Osteoblast (primary cell): Measurements from ENCODE around the gene ACTL6B. TPM values are rescaled to one million over a fixed set of nuclear protein-coding genes. Genes with fewer than 3 reads are reported as not detected.
A peak's percentile ranks its signal among the peaks of the same experiment; 100 is the strongest.

Source experiments
- DNase-seq: peaks from one replicate; pipeline ENCODE4 v3.0.0; 2011; ENCODE audit warnings: low spot score, mixed read lengths; ENCODE audit not compliant: insufficient read length; ENCODE audit errors: missing footprints
- H2AFZ ChIP-seq: 2 replicates; pipeline ENCODE4 v1.6.0; 2011; ENCODE audit warnings: mild to moderate bottlenecking, low read length
- H3K27ac ChIP-seq: 2 replicates; pipeline ENCODE4 v1.5.1; 2011; ENCODE audit warnings: mild to moderate bottlenecking, low read depth, low read length, moderate library complexity
- H3K27me3 ChIP-seq: 2 replicates; pipeline ENCODE4 v1.6.0; 2012; ENCODE audit warnings: mild to moderate bottlenecking, control low read depth, inconsistent platforms, low read length, moderate library complexity; ENCODE audit not compliant: insufficient read depth
- H3K36me3 ChIP-seq: 2 replicates; pipeline ENCODE4 v1.5.1; 2011; ENCODE audit warnings: mild to moderate bottlenecking, low read length, control low read depth, moderate library complexity; ENCODE audit not compliant: insufficient read depth
- H3K4me1 ChIP-seq: 2 replicates; pipeline ENCODE4 v1.5.1; 2011; ENCODE audit warnings: mild to moderate bottlenecking, low read length, control low read depth, moderate library complexity; ENCODE audit not compliant: insufficient read depth
- H3K4me2 ChIP-seq: 2 replicates; pipeline ENCODE4 v1.6.0; 2011; ENCODE audit warnings: mild to moderate bottlenecking, low read length; ENCODE audit not compliant: insufficient read depth
- H3K4me3 ChIP-seq: fragments of 200-600 bp; sonication (generic); 3 replicates; pipeline ENCODE4 v1.5.1; 2012; ENCODE audit warnings: mild to moderate bottlenecking, low read length, inconsistent platforms; ENCODE audit not compliant: insufficient read depth
- H3K79me2 ChIP-seq: 2 replicates; pipeline ENCODE4 v1.6.0; 2012; ENCODE audit warnings: mild to moderate bottlenecking, low read length, control low read depth, inconsistent platforms; ENCODE audit not compliant: insufficient read depth
- H3K9me3 ChIP-seq: 2 replicates; pipeline ENCODE4 v1.5.1; 2011; ENCODE audit warnings: low read depth, low read length, control low read depth
- H4K20me1 ChIP-seq: 2 replicates; pipeline ENCODE4 v1.6.0; 2012; ENCODE audit warnings: mild to moderate bottlenecking, low read length, control low read depth; ENCODE audit not compliant: insufficient read depth
- CTCF ChIP-seq: IDR thresholded peaks from 2 replicates; pipeline ENCODE4 v1.5.1; 2011; ENCODE audit warnings: mild to moderate bottlenecking, low read depth, low read length, moderate library complexity; ENCODE audit errors: extremely low read depth
- total RNA-seq: library from RNA; depleted of rRNA; stranded (reverse); fragments of >200 nt; gene quantifications from 2 replicates; pipeline ENCODE4 v1.2.3, GENCODE V29; 2012

The ACTL6B gene
- total RNA-seq, 1 donor, result not detected

- no peaks in the 10 kb centered on the region for H3K27me3 ChIP-seq
- H3K4me2 ChIP-seq, result no peak overlapping the region
- H3K27ac ChIP-seq, result no peak overlapping the region
- no peak overlapping the region for H3K4me3 ChIP-seq
- peaks cover 38% of the 10 kb centered on the region for H4K20me1 ChIP-seq
- H3K9me3 ChIP-seq, result no peaks in the 10 kb centered on the region
- H3K36me3 ChIP-seq, result peaks cover 45% of the 10 kb centered on the region
- H3K79me2 ChIP-seq, result peaks cover 46% of the 10 kb centered on the region
- peaks cover 3% of the 10 kb centered on the region for H3K4me1 ChIP-seq
- no peak for TF ChIP-seq CTCF
- H2AFZ ChIP-seq, result no peak overlapping the region
- DNase-seq, result peak; percentile 70
Observed at GRCh38 chr7:100677308-100678267, 21.3 kb upstream of the ACTL6B start.

- no peak for TF ChIP-seq CTCF
- Histone ChIP-seq H3K4me2 (peak overlapping the region; percentile 11), H3K27ac (no peak overlapping the region), H3K9me3 (no peaks in the 10 kb centered on the region), H2AFZ (no peak overlapping the region), H3K4me1 (peaks cover 3% of the 10 kb centered on the region), H3K36me3 (peaks cover 41% of the 10 kb centered on the region), H3K27me3 (no peaks in the 10 kb centered on the region), H4K20me1 (peaks cover 31% of the 10 kb centered on the region), H3K4me3 (peak overlapping the region; percentile 90), H3K79me2 (peaks cover 46% of the 10 kb centered on the region)
- peak; percentile 66 for DNase-seq
Observed at GRCh38 chr7:100676501-100677306, 20.5 kb upstream of the ACTL6B start.

GRCh38 chr7:100675581-100676350, 19.5 kb upstream of the ACTL6B start:
- Histone ChIP-seq H3K79me2 (peaks cover 46% of the 10 kb centered on the region), H3K36me3 (peaks cover 33% of the 10 kb centered on the region), H3K4me2 (peak overlapping the region; percentile 83), H3K27ac (no peak overlapping the region), H2AFZ (no peak overlapping the region), H3K4me1 (peaks cover 3% of the 10 kb centered on the region), H3K9me3 (no peaks in the 10 kb centered on the region), H3K4me3 (peak overlapping the region; percentile 90), H4K20me1 (peaks cover 27% of the 10 kb centered on the region), H3K27me3 (no peaks in the 10 kb centered on the region)
- TF ChIP-seq CTCF, result no peak
- DNase-seq, result peak; percentile 97
